Measurements from ENCODE around the gene PCF11.

Gene PCF11

DNA sequence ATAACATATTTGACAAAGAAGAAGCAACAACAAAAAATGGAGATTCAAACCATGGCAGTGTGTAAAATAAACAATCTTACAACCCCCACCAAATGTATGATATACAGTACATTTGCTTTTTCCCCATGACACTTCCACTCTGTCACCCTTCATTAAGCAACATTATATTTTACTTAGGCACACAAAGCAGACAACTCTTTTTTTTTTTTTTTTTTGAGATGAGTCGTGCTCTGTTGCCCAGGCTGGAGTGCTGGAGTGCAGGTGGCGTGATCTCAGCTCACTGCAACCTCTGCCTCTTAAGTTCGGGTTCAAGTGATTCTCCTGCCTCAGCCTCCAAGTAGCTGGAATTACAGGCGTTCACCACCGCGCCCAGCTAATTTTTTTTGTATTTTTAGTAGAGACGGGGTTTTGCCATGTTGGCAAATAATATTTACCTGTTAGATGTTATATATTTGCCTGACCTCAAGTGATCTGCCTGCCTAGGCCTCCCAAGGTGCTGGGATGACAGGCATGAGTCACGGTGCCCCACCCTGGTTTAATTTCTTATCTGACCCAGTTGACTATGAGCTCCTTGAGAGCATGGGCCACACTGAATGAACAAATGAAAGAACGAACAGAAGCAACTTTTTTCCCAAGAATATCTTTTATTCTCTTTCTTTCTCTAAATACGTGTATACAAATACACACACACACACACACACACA, 5.5 kb upstream of the PCF11 start:
- WGBS, result 91% methylated on average over 10 of the region's 10 CpGs
- H3K27me3 ChIP-seq (ENCODE audit: control insufficient read depth in 1 of 2, insufficient read depth in 1 of 2, low read length in 2 of 2), result no peaks in the 10 kb centered on the region
- H2BK120ac ChIP-seq (ENCODE audit: low read depth, low read length), result no peak overlapping the region
- no peak overlapping the region for H4K8ac ChIP-seq (ENCODE audit: low read length)
- no peak overlapping the region for H2BK5ac ChIP-seq (ENCODE audit: low read depth, low read length, poor library complexity, severe bottlenecking)
- no peak overlapping the region for H3K18ac ChIP-seq (ENCODE audit: low read depth in 1 of 2, low read length in 2 of 2)
- H3K4me3 ChIP-seq (ENCODE audit: insufficient read depth in 1 of 2, low read depth in 1 of 2, low read length in 2 of 2), result no peak overlapping the region
- no peak overlapping the region for H3K23ac ChIP-seq (ENCODE audit: low read length in 2 of 2)
- no peak overlapping the region for H3K9ac ChIP-seq (ENCODE audit: low read length)
- no peak overlapping the region for H2BK15ac ChIP-seq (ENCODE audit: low read depth, poor library complexity, severe bottlenecking)
- no peak overlapping the region for H3K4me2 ChIP-seq (ENCODE audit: low read length, poor library complexity, severe bottlenecking)
- no peak overlapping the region for H4K91ac ChIP-seq (ENCODE audit: low read length)
- no peaks in the 10 kb centered on the region for H3K9me3 ChIP-seq (ENCODE audit: control insufficient read depth, low read length)
- no peak overlapping the region for H2BK12ac ChIP-seq (ENCODE audit: low read length in 2 of 2)
- H3K36me3 ChIP-seq (ENCODE audit: control insufficient read depth in 1 of 2, insufficient read depth in 2 of 2, low read depth in 1 of 2, low read length in 2 of 2), result no peaks in the 10 kb centered on the region
- no peak overlapping the region for H3K4ac ChIP-seq (ENCODE audit: low read depth in 1 of 2, low read length in 2 of 2)
- H3K14ac ChIP-seq (ENCODE audit: low read length in 2 of 2), result no peak overlapping the region
- H2AK5ac ChIP-seq (ENCODE audit: low read length, severe bottlenecking), result no peak overlapping the region
- H2AFZ ChIP-seq (ENCODE audit: low read depth, low read length), result no peak overlapping the region
- no peaks in the 10 kb centered on the region for H3K4me1 ChIP-seq (ENCODE audit: control insufficient read depth, insufficient read depth, low read depth, low read length)
- peaks cover 3% of the 10 kb centered on the region for H3K79me1 ChIP-seq (replicated peaks; ENCODE audit: low read length, poor library complexity, severe bottlenecking)
- no peak for DNase-seq
- no peak overlapping the region for H3K27ac ChIP-seq (ENCODE audit: low read length, poor library complexity, severe bottlenecking)

DNA sequence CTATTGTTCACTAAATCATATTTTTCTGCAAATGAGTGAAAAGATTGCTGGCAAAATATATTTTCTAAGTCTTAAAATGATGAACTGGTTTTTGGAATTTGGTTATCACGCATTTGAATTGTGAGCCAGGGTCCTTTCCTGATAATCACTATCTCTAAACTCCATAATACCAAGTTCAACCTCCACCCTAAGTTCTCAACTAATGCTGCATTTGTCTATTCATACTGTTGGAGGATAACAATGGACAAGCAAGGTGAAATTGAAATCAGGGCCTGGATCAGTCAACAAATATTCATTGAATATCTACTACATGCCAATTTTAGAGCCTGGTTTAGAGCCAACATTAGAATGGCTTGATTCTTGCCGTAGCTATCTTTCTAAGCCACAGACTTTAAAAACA, 4.7 kb upstream of the PCF11 start:
- no peak overlapping the region for H3K14ac ChIP-seq (ENCODE audit: low read length in 2 of 2)
- H2BK120ac ChIP-seq (ENCODE audit: low read depth, low read length), result no peak overlapping the region
- no peak overlapping the region for H2BK5ac ChIP-seq (ENCODE audit: low read depth, low read length, poor library complexity, severe bottlenecking)
- H3K4me1 ChIP-seq (ENCODE audit: control insufficient read depth, insufficient read depth, low read depth, low read length), result no peaks in the 10 kb centered on the region
- peaks cover 3% of the 10 kb centered on the region for H3K79me1 ChIP-seq (replicated peaks; ENCODE audit: low read length, poor library complexity, severe bottlenecking)
- H3K9ac ChIP-seq (ENCODE audit: low read length), result no peak overlapping the region
- no peak overlapping the region for H2BK12ac ChIP-seq (ENCODE audit: low read length in 2 of 2)
- no peaks in the 10 kb centered on the region for H3K27me3 ChIP-seq (ENCODE audit: control insufficient read depth in 1 of 2, insufficient read depth in 1 of 2, low read length in 2 of 2)
- no peak overlapping the region for H2AFZ ChIP-seq (ENCODE audit: low read depth, low read length)
- H3K4me3 ChIP-seq (ENCODE audit: insufficient read depth in 1 of 2, low read depth in 1 of 2, low read length in 2 of 2), result no peak overlapping the region
- WGBS, result no CpG with 5 or more reads among the region's 2 CpGs
- no peak overlapping the region for H2AK5ac ChIP-seq (ENCODE audit: low read length, severe bottlenecking)
- DNase-seq, result no peak
- no peak overlapping the region for H3K18ac ChIP-seq (ENCODE audit: low read depth in 1 of 2, low read length in 2 of 2)
- H3K9me3 ChIP-seq (ENCODE audit: control insufficient read depth, low read length), result no peaks in the 10 kb centered on the region
- H3K27ac ChIP-seq (ENCODE audit: low read length, poor library complexity, severe bottlenecking), result no peak overlapping the region
- no peaks in the 10 kb centered on the region for H3K36me3 ChIP-seq (ENCODE audit: control insufficient read depth in 1 of 2, insufficient read depth in 2 of 2, low read depth in 1 of 2, low read length in 2 of 2)
- no peak overlapping the region for H3K4me2 ChIP-seq (ENCODE audit: low read length, poor library complexity, severe bottlenecking)
- no peak overlapping the region for H2BK15ac ChIP-seq (ENCODE audit: low read depth, poor library complexity, severe bottlenecking)
- H4K8ac ChIP-seq (ENCODE audit: low read length), result no peak overlapping the region
- no peak overlapping the region for H3K23ac ChIP-seq (ENCODE audit: low read length in 2 of 2)
- no peak overlapping the region for H4K91ac ChIP-seq (ENCODE audit: low read length)
- no peak overlapping the region for H3K4ac ChIP-seq (ENCODE audit: low read depth in 1 of 2, low read length in 2 of 2)

DNA sequence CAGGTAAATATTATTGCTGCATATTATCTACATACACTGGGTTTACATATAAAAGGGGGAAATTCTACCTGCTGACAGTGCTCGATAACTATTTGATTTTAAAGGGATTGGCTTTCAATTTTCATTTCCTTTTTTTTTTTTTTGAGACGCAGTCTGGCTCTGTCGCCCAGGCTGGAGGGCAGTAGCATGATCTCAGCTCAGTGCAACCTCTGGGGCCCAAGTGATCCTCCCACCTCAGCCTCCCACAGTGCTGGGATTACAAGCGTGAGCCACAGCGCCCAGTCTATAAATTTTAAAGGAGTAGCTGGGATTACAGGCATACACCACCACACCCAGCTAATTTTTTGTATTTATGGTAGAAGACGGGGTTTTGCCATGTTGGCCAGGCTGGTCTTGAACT, 3.2 kb upstream of the PCF11 start:
- DNase-seq, result no peak
- Histone ChIP-seq H3K18ac (ENCODE audit: low read depth in 1 of 2, low read length in 2 of 2) (no peak overlapping the region), H3K27ac (ENCODE audit: low read length, poor library complexity, severe bottlenecking) (no peak overlapping the region), H3K79me1 (replicated peaks; ENCODE audit: low read length, poor library complexity, severe bottlenecking) (peaks cover 3% of the 10 kb centered on the region), H3K4me2 (ENCODE audit: low read length, poor library complexity, severe bottlenecking) (no peak overlapping the region), H2AK5ac (ENCODE audit: low read length, severe bottlenecking) (no peak overlapping the region), H3K9ac (ENCODE audit: low read length) (no peak overlapping the region), H3K4me3 (ENCODE audit: insufficient read depth in 1 of 2, low read depth in 1 of 2, low read length in 2 of 2) (no peak overlapping the region), H3K4ac (ENCODE audit: low read depth in 1 of 2, low read length in 2 of 2) (no peak overlapping the region), H4K91ac (ENCODE audit: low read length) (no peak overlapping the region), H3K36me3 (ENCODE audit: control insufficient read depth in 1 of 2, insufficient read depth in 2 of 2, low read depth in 1 of 2, low read length in 2 of 2) (peaks cover 0 to under 1% of the 10 kb centered on the region in 2 experiments), H2BK5ac (ENCODE audit: low read depth, low read length, poor library complexity, severe bottlenecking) (no peak overlapping the region), H4K8ac (ENCODE audit: low read length) (no peak overlapping the region), H3K23ac (ENCODE audit: low read length in 2 of 2) (no peak overlapping the region), H3K4me1 (ENCODE audit: control insufficient read depth, insufficient read depth, low read depth, low read length) (no peaks in the 10 kb centered on the region), H2BK15ac (ENCODE audit: low read depth, poor library complexity, severe bottlenecking) (no peak overlapping the region), H2BK120ac (ENCODE audit: low read depth, low read length) (no peak overlapping the region), H3K27me3 (ENCODE audit: control insufficient read depth in 1 of 2, insufficient read depth in 1 of 2, low read length in 2 of 2) (no peaks in the 10 kb centered on the region), H2BK12ac (ENCODE audit: low read length in 2 of 2) (no peak overlapping the region), H3K9me3 (ENCODE audit: control insufficient read depth, low read length) (no peaks in the 10 kb centered on the region), H2AFZ (ENCODE audit: low read depth, low read length) (no peak overlapping the region), H3K14ac (ENCODE audit: low read length in 2 of 2) (no peak overlapping the region)
- 91% methylated on average over 5 of the region's 6 CpGs for WGBS

DNA sequence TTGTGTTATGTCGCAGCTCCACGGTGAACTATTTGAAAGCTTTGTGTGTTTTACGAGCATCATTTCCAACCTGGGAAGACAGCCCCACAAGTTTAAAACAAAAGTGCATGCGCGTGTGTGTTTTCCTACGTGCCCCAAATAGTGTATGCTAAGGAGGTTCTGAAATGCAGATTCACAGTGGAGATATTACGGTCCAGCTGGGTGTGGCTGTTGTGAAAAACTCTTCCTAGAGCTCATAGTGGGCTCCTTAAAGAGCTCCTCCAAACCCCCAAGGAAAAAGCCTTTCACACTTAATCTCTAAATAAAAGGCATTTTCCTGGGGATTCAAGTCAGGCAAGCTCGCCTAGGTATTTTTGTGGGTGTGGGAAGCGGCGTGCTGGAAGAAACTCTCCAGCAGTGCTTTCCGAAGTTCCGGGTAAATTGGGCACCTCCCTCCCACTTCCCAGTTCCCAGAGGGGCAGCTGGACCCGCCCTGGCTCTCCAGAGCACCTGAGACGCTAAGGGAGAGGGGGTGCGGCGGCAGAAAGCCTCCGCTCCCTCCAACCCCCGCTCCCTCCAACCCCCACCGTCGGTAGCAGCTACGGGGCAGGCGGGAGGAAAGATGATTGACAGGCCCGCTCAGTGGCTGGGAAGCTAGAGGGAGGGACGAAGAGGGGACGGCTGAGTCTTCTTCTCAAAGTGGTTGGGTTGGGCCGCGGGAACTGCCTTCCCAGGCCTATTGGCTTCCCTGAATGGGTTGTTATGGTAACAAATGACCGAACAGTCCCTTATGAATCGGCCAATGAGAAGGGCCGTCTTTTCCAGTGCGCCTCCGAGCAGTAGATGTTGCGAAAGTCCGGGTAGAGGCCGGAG, 561 bp upstream of the PCF11 start:
- Histone ChIP-seq H3K4me3 (ENCODE audit: insufficient read depth in 1 of 2, low read depth in 1 of 2, low read length in 2 of 2) (peak overlapping the region; percentile 57 to 86), H3K18ac (ENCODE audit: low read depth in 1 of 2, low read length in 2 of 2) (peak overlapping the region in 1 of 2 experiments; percentile 73), H2AFZ (ENCODE audit: low read depth, low read length) (peak overlapping the region; percentile 66), H3K23ac (ENCODE audit: low read length in 2 of 2) (no peak overlapping the region), H4K91ac (ENCODE audit: low read length) (no peak overlapping the region), H2BK120ac (ENCODE audit: low read depth, low read length) (no peak overlapping the region), H2BK5ac (ENCODE audit: low read depth, low read length, poor library complexity, severe bottlenecking) (peak overlapping the region; percentile 61), H2BK12ac (ENCODE audit: low read length in 2 of 2) (no peak overlapping the region), H3K79me1 (replicated peaks; ENCODE audit: low read length, poor library complexity, severe bottlenecking) (peaks cover 3% of the 10 kb centered on the region), H3K4me1 (ENCODE audit: control insufficient read depth, insufficient read depth, low read depth, low read length) (peaks cover 2% of the 10 kb centered on the region), H3K14ac (ENCODE audit: low read length in 2 of 2) (peak overlapping the region in 1 of 2 experiments; percentile 38), H3K27ac (ENCODE audit: low read length, poor library complexity, severe bottlenecking) (peak overlapping the region; percentile 77), H3K4ac (ENCODE audit: low read depth in 1 of 2, low read length in 2 of 2) (peak overlapping the region in 1 of 2 experiments; percentile 76), H3K4me2 (ENCODE audit: low read length, poor library complexity, severe bottlenecking) (peak overlapping the region; percentile 94), H3K9ac (ENCODE audit: low read length) (peak overlapping the region; percentile 95), H2BK15ac (ENCODE audit: low read depth, poor library complexity, severe bottlenecking) (no peak overlapping the region), H4K8ac (ENCODE audit: low read length) (no peak overlapping the region), H2AK5ac (ENCODE audit: low read length, severe bottlenecking) (no peak overlapping the region), H3K27me3 (ENCODE audit: control insufficient read depth in 1 of 2, insufficient read depth in 1 of 2, low read length in 2 of 2) (no peaks in the 10 kb centered on the region), H3K9me3 (ENCODE audit: control insufficient read depth, low read length) (no peaks in the 10 kb centered on the region), H3K36me3 (ENCODE audit: control insufficient read depth in 1 of 2, insufficient read depth in 2 of 2, low read depth in 1 of 2, low read length in 2 of 2) (peaks cover 0 to 22% of the 10 kb centered on the region in 2 experiments)
- peak; percentile 100 for DNase-seq
- WGBS, result 1% methylated on average over 22 of the region's 35 CpGs

All from mesenchymal stem cell (in vitro differentiated cells and primary cell).